NCI-H526 treated with DMSO at 0.1 percent for 48 hours (cell line): ENCODE measurements around the gene RAB35.

ENCODE experiments used
- DNase-seq: peaks from one replicate; lab custom pipeline; 2025; lab: John Stamatoyannopoulos, UW

Gene RAB35

DNA sequence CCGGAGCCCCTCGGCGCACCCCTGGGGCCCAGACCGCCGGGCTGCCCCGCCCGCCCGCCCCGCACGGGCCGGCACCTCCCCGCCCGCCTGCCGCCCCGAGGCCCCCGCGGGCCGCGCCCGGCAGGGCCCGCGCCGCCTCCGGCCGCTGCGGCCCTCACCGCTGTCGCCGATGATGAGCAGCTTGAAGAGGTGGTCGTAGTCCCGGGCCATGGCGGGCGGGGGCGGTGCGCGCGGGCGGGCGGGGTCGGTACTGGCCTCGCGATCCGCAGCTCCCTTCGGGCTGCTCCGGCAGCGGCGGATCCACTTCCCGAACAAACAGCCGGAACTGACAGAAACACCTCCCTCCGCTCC, at the start of gene RAB35:
Gene RAB35, minus strand, starts transcription at position 313 of the 351 bp plus-strand sequence. Its CDS starts 103 bp downstream, at position 210.
- DNase-seq, result no peak

GRCh38 chr12:120164293-120164692, 47.7 kb upstream of the RAB35 start:
- DNase-seq, result no peak

- DNase-seq, result no peak
Observed at GRCh38 chr12:120162763-120163162, 46.2 kb upstream of the RAB35 start.

DNA sequence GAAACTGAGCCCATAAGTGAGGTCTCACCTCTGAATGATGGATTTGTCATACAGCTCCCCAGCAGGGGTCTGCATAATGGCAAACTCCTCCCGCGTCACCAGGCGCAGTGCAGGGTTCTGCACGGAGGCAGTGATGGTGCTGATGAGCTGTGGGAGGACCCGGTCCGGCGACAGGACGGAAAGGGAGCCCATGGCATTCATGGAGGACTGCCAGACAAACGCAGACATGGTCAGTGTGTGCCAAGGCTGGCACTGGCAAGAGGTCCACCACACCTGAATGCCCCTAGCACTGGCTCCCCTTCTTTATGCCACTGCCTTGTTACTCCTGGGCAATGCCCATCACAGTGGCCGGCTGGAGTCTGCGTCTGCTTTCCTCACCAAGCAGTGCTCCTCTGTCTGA, 45.3 kb upstream of the RAB35 start:
- DNase-seq, result no peak

- DNase-seq, result no peak
Observed at GRCh38 chr12:120159509-120160237, 43.1 kb upstream of the RAB35 start.

DNA sequence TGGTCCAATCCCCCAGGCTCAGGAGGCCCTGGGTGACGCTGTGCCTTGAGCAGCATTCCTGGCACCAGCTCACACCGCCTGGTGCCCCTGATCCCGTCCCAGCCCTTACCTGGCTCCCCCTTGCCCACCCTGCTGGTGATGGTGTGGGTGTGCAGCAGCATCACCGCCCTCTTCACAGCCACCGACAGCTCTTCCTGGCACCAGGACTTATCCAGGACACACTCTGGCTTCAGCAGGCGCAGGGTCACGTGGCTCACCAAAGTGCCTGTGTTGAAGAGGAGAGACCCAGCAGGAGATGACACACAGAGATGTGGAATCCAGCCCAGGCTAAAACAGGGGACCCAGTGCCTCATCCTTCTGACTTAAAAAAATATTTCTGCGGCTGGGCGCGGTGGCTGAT, 41.8 kb upstream of the RAB35 start:
- no peak for DNase-seq

DNA sequence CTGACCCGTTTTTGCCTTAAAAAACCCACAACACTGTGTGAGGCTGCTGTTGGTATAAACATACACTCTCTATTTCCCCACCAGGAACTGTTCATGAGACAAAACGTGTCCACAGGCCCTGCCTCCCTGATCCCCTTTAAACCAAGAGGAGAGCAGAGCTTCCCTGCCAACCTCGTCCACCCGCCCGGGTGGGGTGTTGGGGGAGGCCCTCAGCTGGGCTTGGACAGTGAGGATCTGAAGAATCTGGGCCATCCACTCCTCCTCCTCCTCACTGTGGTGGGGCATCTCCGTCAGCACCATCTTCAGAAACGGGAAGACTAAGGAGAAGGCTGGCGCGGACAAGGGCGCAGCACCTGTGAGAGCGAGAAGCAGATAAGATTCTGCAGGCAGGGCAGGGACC, 41.1 kb upstream of the RAB35 start:
- no peak for DNase-seq

- DNase-seq, result no peak
Observed at GRCh38 chr12:120156315-120157259, 40.0 kb upstream of the RAB35 start.

GRCh38 chr12:120155072-120155471, 38.5 kb upstream of the RAB35 start:
- DNase-seq, result no peak

DNA sequence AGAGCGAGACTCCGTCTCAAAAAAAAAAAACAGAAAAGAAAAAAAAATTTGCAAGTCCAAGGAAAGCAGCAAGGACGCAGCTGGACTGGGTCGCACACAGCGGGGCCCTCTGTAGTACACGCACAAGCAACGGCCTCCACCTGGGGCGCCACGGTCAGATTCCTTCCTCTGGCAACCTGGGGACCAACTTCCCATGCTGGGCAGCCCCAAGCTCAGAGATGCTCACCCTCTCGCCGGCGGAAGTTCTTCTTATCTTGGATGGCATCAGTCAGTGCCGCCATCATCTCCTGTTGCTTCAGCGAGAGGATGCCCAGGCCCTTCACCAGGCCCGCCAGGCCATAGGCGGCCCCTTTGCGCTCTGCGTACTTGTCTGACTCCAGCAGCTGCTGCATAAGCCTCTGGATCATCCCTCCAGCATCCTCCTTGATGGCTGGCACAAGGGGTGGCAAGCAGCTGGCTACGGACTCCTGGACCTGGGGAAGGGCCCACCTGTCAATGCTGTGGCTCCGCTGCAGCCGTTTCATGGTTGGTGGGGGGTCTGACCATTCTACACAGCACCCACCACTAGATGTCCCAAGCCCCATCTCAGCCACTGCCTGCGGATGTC, 34.5 kb upstream of the RAB35 start:
- no peak for DNase-seq

GRCh38 chr12:120148011-120148410, 31.5 kb upstream of the RAB35 start:
- DNase-seq, result no peak

- no peak for DNase-seq
Observed at GRCh38 chr12:120145164-120145563, 28.6 kb upstream of the RAB35 start.

- DNase-seq, result no peak
Observed at GRCh38 chr12:120144215-120144614, 27.7 kb upstream of the RAB35 start.

DNA sequence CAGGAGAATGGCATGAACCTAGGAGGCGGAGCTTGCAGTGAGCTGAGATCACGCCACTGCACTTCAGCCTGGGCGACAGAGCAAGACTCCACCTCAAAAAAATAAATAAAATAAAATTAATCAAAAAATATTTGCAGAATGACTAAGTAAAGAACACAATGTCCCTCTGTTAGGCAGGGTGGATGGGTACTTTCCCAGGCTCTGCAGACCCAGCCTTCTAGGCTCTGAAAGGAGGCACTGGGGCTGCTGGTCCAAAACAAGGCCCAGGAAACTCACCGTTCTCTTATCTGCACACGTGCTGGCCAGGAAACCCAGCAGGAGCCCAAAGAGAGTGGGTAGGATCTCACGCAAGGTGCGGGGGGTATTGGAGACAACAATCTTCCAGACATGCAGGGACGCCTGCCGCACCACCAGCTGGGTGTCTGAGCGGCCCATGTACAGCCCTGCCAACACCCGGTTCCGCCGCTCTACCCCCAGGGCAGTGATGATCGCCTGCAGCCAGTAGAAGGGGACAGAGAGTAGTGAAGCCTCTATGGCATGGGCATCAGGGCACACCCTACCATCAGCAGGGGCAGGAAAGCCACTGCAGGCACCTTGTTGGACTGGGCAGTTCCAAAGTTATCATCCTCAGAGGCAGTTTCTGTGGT, 25.8 kb upstream of the RAB35 start:
- no peak for DNase-seq

GRCh38 chr12:120141336-120141735, 24.8 kb upstream of the RAB35 start:
- DNase-seq, result no peak

DNA sequence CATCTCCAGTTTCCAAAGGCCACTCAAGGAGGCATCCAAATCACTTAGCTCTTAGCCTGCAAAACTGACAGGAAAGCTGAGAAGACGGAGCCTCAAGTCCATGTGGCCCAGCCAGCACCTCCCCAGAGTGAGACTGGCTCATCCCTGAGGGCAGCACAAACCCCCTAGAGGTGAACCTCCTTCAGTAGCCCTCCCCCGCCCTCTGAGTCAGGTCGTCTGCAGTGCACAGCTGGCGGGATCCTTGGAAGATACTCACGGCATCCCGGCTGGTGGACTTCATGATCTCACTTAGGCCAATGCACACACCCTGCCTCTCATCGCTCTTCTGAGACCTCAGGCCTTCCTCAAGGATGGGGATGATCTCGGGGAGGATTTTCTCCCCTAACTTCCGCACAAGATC, 24.1 kb upstream of the RAB35 start:
- no peak for DNase-seq

GRCh38 chr12:120139958-120140357, 23.4 kb upstream of the RAB35 start:
- no peak for DNase-seq

GRCh38 chr12:120138366-120138765, 21.8 kb upstream of the RAB35 start:
- no peak for DNase-seq

DNA sequence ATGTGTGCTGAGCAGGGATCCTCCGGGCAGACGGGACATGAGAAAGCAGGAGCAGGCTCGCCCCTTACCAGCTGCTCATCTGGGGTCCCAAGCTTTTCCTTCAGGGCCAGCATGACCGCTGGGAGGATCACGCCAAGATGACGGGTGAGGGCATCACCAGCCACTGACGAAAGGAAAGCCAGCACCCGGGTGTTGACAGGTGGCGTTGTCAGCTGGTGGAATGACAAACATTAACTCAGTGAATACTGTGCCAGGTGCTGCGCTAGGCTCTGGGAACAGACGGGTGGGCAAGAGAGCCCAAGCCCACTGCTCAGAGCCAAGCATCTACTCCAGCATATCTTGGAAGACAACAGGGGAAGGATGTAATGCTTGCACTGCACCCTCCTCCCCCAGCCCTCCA, 21.3 kb upstream of the RAB35 start:
- DNase-seq, result no peak

- no peak for DNase-seq
Observed at GRCh38 chr12:120136093-120136770, 19.7 kb upstream of the RAB35 start.

- no peak for DNase-seq
Observed at GRCh38 chr12:120134307-120134980, 17.9 kb upstream of the RAB35 start.
